Adipocyte (in vitro differentiated cells): Measurements from ENCODE around the gene CHP1.
"Not testable (repeated sequence)": the region's sequence is repeated elsewhere in the genome, so short reads cannot be mapped to it uniquely, and the experiment has no call there.

Experiments used
- DNase-seq: peaks from one replicate; pipeline ENCODE4 v3.0.0-alpha.2; 2015; ENCODE audit warnings: low read depth
- H3K27me3 ChIP-seq: replicated peaks from 2 replicates; pipeline ENCODE4 v1.7.0; 2013; ENCODE audit warnings: mild to moderate bottlenecking, low read length, moderate library complexity; ENCODE audit not compliant: control insufficient read depth, insufficient read depth
- H3K36me3 ChIP-seq: 2 replicates; pipeline ENCODE4 v1.7.0; 2013; ENCODE audit warnings: low read length, mild to moderate bottlenecking, moderate library complexity; ENCODE audit not compliant: control insufficient read depth, insufficient read depth, severe bottlenecking
- H3K4me1 ChIP-seq: 2 replicates; pipeline ENCODE4 v1.7.0; 2013; ENCODE audit warnings: mild to moderate bottlenecking, low read length, moderate library complexity; ENCODE audit not compliant: control insufficient read depth, insufficient read depth
- H3K4me3 ChIP-seq: 2 replicates; pipeline ENCODE4 v1.7.0; 2013; ENCODE audit warnings: mild to moderate bottlenecking, low read length, moderate library complexity
- H3K9ac ChIP-seq: 2 replicates; pipeline ENCODE4 v1.7.0; 2013; ENCODE audit warnings: mild to moderate bottlenecking, low read length, moderate library complexity
- H3K9me3 ChIP-seq: 2 replicates; pipeline ENCODE4 v1.7.0; 2013; ENCODE audit warnings: mild to moderate bottlenecking, low read length, moderate library complexity; ENCODE audit not compliant: control insufficient read depth

CHP1 gene

GRCh38 chr15:41230345-41230649 lies 771 bp upstream of the CHP1 start:
- DNase-seq = no peak

GRCh38 chr15:41231422-41232226 lies 556 bp downstream of the CHP1 start:
- Histone ChIP-seq H3K9ac (peak overlapping the region; percentile 95), H3K9me3 (no peaks in the 10 kb centered on the region), H3K4me3 (peak overlapping the region; percentile 98), H3K4me1 (peaks cover 20% of the 10 kb centered on the region), H3K36me3 (peaks cover 7% of the 10 kb centered on the region), H3K27me3 (no peaks in the 10 kb centered on the region)
- DNase-seq = no peak

More at GRCh38 chr15:41230345-41230649, 771 bp upstream of the CHP1 start:
- Histone ChIP-seq H3K4me1 (peaks cover 20% of the 10 kb centered on the region), H3K36me3 (peaks cover 3% of the 10 kb centered on the region), H3K9me3 (no peaks in the 10 kb centered on the region), H3K27me3 (no peaks in the 10 kb centered on the region), H3K9ac (peak overlapping the region; percentile 63), H3K4me3 (peak overlapping the region; percentile 98)

GRCh38 chr15:41233367-41233771 lies 2.3 kb downstream of the CHP1 start:
- Histone ChIP-seq H3K9me3 (no peaks in the 10 kb centered on the region), H3K27me3 (no peaks in the 10 kb centered on the region), H3K4me1 (peaks cover 20% of the 10 kb centered on the region), H3K9ac (peak overlapping the region; percentile 95), H3K36me3 (peaks cover 7% of the 10 kb centered on the region), H3K4me3 (peak overlapping the region; percentile 98)
- DNase-seq = peak; percentile 71

GRCh38 chr15:41235228-41235627 lies 4.2 kb downstream of the CHP1 start:
- DNase-seq, H3K36me3 ChIP-seq, H3K9ac ChIP-seq, H3K27me3 ChIP-seq, H3K4me3 ChIP-seq, H3K9me3 ChIP-seq: not testable (repeated sequence)
- peaks cover 20% of the 10 kb centered on the region for H3K4me1 ChIP-seq

GRCh38 chr15:41235929-41236328 lies 4.9 kb downstream of the CHP1 start:
- peaks cover 10% of the 10 kb centered on the region for H3K36me3 ChIP-seq
- H3K9me3 ChIP-seq = no peaks in the 10 kb centered on the region
- H3K9ac ChIP-seq = no peak overlapping the region
- no peak for DNase-seq
- H3K4me1 ChIP-seq = peaks cover 20% of the 10 kb centered on the region
- no peaks in the 10 kb centered on the region for H3K27me3 ChIP-seq
- no peak overlapping the region for H3K4me3 ChIP-seq

- Histone ChIP-seq H3K36me3 (peaks cover 26% of the 10 kb centered on the region), H3K4me1 (peaks cover 11% of the 10 kb centered on the region), H3K9me3 (no peaks in the 10 kb centered on the region), H3K9ac (no peak overlapping the region), H3K27me3 (no peaks in the 10 kb centered on the region), H3K4me3 (no peak overlapping the region)
- DNase-seq = no peak
Observed at GRCh38 chr15:41238100-41238499, 7.0 kb downstream of the CHP1 start.

- DNase-seq = no peak
- H3K4me3 ChIP-seq = no peak overlapping the region
- no peaks in the 10 kb centered on the region for H3K4me1 ChIP-seq
- H3K9me3 ChIP-seq = no peaks in the 10 kb centered on the region
- peaks cover 51% of the 10 kb centered on the region for H3K36me3 ChIP-seq
- H3K27me3 ChIP-seq = no peaks in the 10 kb centered on the region
- H3K9ac ChIP-seq = no peak overlapping the region
Observed at GRCh38 chr15:41241221-41241964, 10.3 kb downstream of the CHP1 start.

GRCh38 chr15:41250745-41251144 lies 19.7 kb downstream of the CHP1 start:
- not testable (repeated sequence) for H3K4me3 ChIP-seq, H3K27me3 ChIP-seq, DNase-seq, H3K9ac ChIP-seq, H3K9me3 ChIP-seq
- H3K4me1 ChIP-seq = peaks cover 16% of the 10 kb centered on the region
- H3K36me3 ChIP-seq = peaks cover 65% of the 10 kb centered on the region

GRCh38 chr15:41251411-41251810 lies 20.3 kb downstream of the CHP1 start:
- DNase-seq = no peak
- H3K9ac ChIP-seq = no peak overlapping the region

GRCh38 chr15:41254560-41254959 lies 23.5 kb downstream of the CHP1 start:
- H3K9me3 ChIP-seq = no peaks in the 10 kb centered on the region
- H3K36me3 ChIP-seq = peaks cover 48% of the 10 kb centered on the region
- no peaks in the 10 kb centered on the region for H3K27me3 ChIP-seq
- no peak for DNase-seq
- H3K4me3 ChIP-seq = no peak overlapping the region
- H3K4me1 ChIP-seq = peaks cover 53% of the 10 kb centered on the region
- H3K9ac ChIP-seq = no peak overlapping the region

More at GRCh38 chr15:41251411-41251810, 20.3 kb downstream of the CHP1 start:
- Histone ChIP-seq H3K4me3 (no peak overlapping the region), H3K36me3 (peaks cover 58% of the 10 kb centered on the region), H3K9me3 (no peaks in the 10 kb centered on the region), H3K27me3 (no peaks in the 10 kb centered on the region), H3K4me1 (peaks cover 23% of the 10 kb centered on the region)

GRCh38 chr15:41256103-41256502 lies 25.0 kb downstream of the CHP1 start:
- Histone ChIP-seq H3K9me3 (no peaks in the 10 kb centered on the region), H3K27me3 (no peaks in the 10 kb centered on the region), H3K9ac (peak overlapping the region; percentile 39), H3K4me3 (peak overlapping the region; percentile 17), H3K4me1 (peaks cover 61% of the 10 kb centered on the region), H3K36me3 (peaks cover 47% of the 10 kb centered on the region)
- no peak for DNase-seq
